Fibroblast of skin of back (primary cell): ENCODE data around the gene CCRL2.
"Not testable (repeated sequence)": the region's sequence is repeated elsewhere in the genome, so short reads cannot be mapped to it uniquely, and the experiment has no call there.

ENCODE experiments used
- DNase-seq: peaks from one replicate; pipeline ENCODE4 v3.0.0-alpha.2; 2013

CCRL2 gene

GRCh38 chr3:46380471-46381221 lies 26.4 kb upstream of the CCRL2 start:
- DNase-seq: no peak

GRCh38 chr3:46381625-46382024 lies 25.4 kb upstream of the CCRL2 start:
- DNase-seq: no peak

- DNase-seq: no peak
Measured at GRCh38 chr3:46383211-46383950, 23.7 kb upstream of the CCRL2 start.

- no peak for DNase-seq
Measured at GRCh38 chr3:46383951-46384330, 23.1 kb upstream of the CCRL2 start.

- no peak for DNase-seq
Measured at GRCh38 chr3:46386205-46386604, 20.9 kb upstream of the CCRL2 start.

GRCh38 chr3:46388847-46389246 lies 18.2 kb upstream of the CCRL2 start:
- not testable (repeated sequence) for DNase-seq

GRCh38 chr3:46389306-46389705 lies 17.8 kb upstream of the CCRL2 start:
- no peak for DNase-seq

GRCh38 chr3:46391526-46391925 lies 15.5 kb upstream of the CCRL2 start:
- not testable (repeated sequence) for DNase-seq

- DNase-seq: no peak
Measured at GRCh38 chr3:46393011-46393410, 14.0 kb upstream of the CCRL2 start.

GRCh38 chr3:46393554-46394434 lies 13.3 kb upstream of the CCRL2 start:
- no peak for DNase-seq

GRCh38 chr3:46395210-46395661 lies 11.8 kb upstream of the CCRL2 start:
- no peak for DNase-seq

- no peak for DNase-seq
Measured at GRCh38 chr3:46395766-46396530, 11.1 kb upstream of the CCRL2 start.

GRCh38 chr3:46397111-46397510 lies 9.9 kb upstream of the CCRL2 start:
- DNase-seq: no peak

- no peak for DNase-seq
Measured at GRCh38 chr3:46398186-46398955, 8.7 kb upstream of the CCRL2 start.

- DNase-seq: no peak
Measured at GRCh38 chr3:46399098-46399497, 8.0 kb upstream of the CCRL2 start.

- peak; percentile 51 for DNase-seq
Measured at GRCh38 chr3:46399557-46399956, 7.5 kb upstream of the CCRL2 start.

GRCh38 chr3:46400000-46400734 lies 6.9 kb upstream of the CCRL2 start:
- peak; percentile 89 for DNase-seq

GRCh38 chr3:46400846-46401245 lies 6.2 kb upstream of the CCRL2 start:
- DNase-seq: no peak

GRCh38 chr3:46401579-46401978 lies 5.5 kb upstream of the CCRL2 start:
- DNase-seq: no peak

- DNase-seq: not testable (repeated sequence)
Measured at GRCh38 chr3:46402902-46403301, 4.2 kb upstream of the CCRL2 start.
